GM18498 (cell line): Measurements from ENCODE around the gene RGS10.

Source experiments
- ATAC-seq: cut with Tn5 transposase; IDR thresholded peaks from one replicate; pipeline ENCODE4 v1.9.1; 2021; ENCODE audit warnings: mild to moderate bottlenecking, moderate library complexity; ENCODE audit not compliant: unreplicated experiment

The RGS10 gene

GRCh38 chr10:119498889-119499676 lies 43.4 kb downstream of the RGS10 start:
- no peak for ATAC-seq

- no peak for ATAC-seq
Observed at GRCh38 chr10:119497243-119497642, 45.3 kb downstream of the RGS10 start.

- ATAC-seq, result peak; percentile 81
Observed at GRCh38 chr10:119496273-119496672, 46.2 kb downstream of the RGS10 start.

- no peak for ATAC-seq
Observed at GRCh38 chr10:119495545-119495944, 47.0 kb downstream of the RGS10 start.

GRCh38 chr10:119495021-119495505 lies 47.5 kb downstream of the RGS10 start:
- ATAC-seq, result no peak

- no peak for ATAC-seq
Observed at GRCh38 chr10:119494236-119495020, 48.1 kb downstream of the RGS10 start.

- ATAC-seq, result no peak
Observed at GRCh38 chr10:119493155-119493554, 49.4 kb downstream of the RGS10 start.

GRCh38 chr10:119491966-119492757 lies 50.4 kb downstream of the RGS10 start:
- no peak for ATAC-seq

- ATAC-seq, result no peak
Observed at GRCh38 chr10:119489991-119490326, 52.6 kb downstream of the RGS10 start.

- no peak for ATAC-seq
Observed at GRCh38 chr10:119488675-119489074, 53.8 kb downstream of the RGS10 start.

GRCh38 chr10:119483839-119484238 lies 58.7 kb downstream of the RGS10 start:
- no peak for ATAC-seq

- no peak for ATAC-seq
Observed at GRCh38 chr10:119483001-119483400, 59.5 kb downstream of the RGS10 start.

- ATAC-seq, result no peak
Observed at GRCh38 chr10:119481781-119482426, 60.6 kb downstream of the RGS10 start.

- no peak for ATAC-seq
Observed at GRCh38 chr10:119480667-119481066, 61.9 kb downstream of the RGS10 start.

GRCh38 chr10:119479532-119479931 lies 63.0 kb downstream of the RGS10 start:
- no peak for ATAC-seq

GRCh38 chr10:119478811-119479341 lies 63.6 kb downstream of the RGS10 start:
- no peak for ATAC-seq

GRCh38 chr10:119478111-119478802 lies 64.3 kb downstream of the RGS10 start:
- ATAC-seq, result peak; percentile 87

GRCh38 chr10:119477444-119477843 lies 65.1 kb downstream of the RGS10 start:
- ATAC-seq, result peak; percentile 40

GRCh38 chr10:119474606-119475005 lies 67.9 kb downstream of the RGS10 start:
- ATAC-seq, result no peak

GRCh38 chr10:119473771-119474170 lies 68.7 kb downstream of the RGS10 start:
- ATAC-seq, result no peak
